ENCODE measurements around the gene PPL.
"Not testable (repeated sequence)": the region's sequence is repeated elsewhere in the genome, so short reads cannot be mapped to it uniquely, and the experiment has no call there.

Gene PPL

DNA sequence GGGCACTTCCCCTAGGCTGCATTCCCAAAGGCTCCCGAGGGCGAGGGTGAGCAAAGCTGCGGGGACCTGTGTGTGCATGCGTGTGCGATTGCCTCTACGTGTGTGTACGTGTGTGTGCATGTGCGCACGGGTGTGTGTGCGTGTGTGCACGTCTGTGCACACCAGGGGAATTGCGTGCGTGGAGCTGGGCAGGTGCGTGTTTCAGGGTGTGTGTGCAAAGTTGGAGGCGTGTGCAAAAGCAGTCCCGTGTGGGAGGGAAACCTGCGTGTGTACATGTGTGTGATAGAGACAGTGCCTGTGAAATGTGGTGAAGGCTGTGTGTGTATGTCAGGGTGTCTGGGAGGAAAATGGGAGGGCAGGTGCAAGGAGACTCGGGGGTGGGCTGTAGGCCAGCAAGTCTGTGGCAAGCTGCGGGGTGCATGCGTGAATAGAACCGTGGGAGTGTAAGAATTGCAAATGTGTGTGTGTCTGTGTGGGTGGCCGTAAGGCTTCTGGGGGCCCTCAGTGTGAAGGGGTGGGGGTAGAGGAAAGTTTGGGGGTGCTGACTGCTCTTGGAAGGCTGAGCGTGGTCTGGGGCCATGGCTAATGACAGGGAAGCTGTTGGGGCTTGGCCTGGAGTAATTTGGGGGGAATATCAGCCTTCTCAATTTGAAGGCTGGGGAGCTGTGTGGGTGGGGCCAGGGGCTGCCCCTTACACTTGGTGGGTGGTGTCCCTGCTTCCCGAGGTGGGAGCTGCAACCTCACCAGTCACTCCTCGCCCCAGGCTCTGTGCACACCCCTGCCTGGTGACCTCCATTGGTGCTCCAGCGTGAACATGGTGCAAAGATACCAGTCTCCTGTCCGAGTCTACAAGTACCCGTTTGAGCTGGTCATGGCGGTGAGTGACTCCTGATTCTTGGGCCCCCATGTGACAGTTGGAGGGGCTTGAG is 21.8 kb upstream of the PPL start:
- DNase-seq: no peak

DNA sequence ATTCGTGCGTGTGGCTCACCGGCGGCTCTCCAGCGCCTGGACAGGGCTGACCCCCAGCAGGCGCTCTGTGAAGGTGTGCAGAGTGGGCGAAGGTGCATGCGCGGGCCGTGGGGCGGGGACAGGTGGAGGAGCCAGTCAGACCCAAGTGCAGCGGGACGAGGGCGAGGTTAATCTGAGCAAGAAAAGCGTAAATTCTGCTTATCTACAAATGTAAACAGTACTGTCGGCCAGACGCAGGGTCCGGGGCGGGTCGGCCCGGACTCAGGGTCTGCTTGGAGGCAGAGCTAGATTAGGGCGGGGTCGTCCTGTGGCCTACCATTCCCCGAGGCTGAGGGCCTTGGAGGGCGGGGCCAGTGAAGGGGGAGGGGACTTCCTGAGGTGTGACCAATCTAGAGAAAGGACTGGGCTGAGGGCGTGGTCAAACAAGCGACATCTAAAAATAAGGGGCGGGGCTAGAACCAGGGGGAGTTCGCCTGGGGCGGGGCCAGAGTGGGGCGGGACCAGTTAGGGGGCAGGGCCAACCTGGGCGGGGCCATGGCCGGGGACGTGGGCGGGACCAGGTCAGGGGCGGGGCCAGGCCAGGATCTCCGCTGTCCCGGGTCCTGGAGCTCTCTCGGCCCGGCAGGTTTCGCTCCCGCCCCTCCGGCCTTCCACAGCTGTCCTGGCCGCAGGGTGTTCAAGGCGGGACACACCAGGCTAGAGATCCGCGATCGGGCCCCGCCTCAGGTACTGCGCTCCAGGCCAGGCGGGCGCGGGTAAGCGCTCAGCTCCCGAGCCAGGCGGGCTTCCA is 21.0 kb upstream of the PPL start, which contains the start of gene SEC14L5:
Gene SEC14L5 (plus strand): TSS at position 611 of the 790 bp plus-strand sequence. CDS start 994 bp downstream, outside the sequence.
- peak; percentile 93 to 98 for DNase-seq

DNA sequence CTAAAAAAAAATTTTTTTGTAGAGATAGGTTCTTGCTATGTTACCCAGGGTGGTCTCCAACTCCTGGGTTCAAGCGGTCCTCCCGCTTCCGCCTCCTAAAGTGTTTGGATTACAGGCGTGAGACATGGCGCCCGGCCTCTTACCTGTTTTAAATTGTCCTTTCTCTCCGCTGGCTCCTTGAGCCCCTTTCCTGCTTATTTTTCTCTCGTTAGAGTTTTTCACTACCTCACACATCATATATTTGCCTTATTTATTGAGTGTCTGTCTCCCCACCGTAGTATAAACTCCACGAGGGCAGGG is 20.4 kb upstream of the PPL start:
- no peak for DNase-seq

DNA sequence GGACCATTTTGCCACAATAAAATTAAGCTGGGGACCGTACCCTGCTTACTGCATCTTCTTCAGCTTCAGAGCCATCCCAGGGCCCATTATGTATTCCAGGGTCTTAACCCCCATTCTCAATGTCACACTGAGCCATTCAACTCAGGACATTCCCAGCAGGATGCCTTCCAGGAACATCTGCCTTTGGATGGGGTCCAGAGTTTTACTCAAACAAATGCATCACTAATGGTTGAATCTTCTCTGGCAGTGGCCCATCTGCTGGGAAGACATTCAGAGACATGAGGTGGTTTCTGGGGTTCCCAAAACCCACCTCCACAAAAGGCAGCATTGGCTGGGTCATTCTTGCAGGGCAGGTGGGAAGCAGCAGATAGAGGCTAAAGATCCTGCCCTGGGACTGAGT is 17.8 kb upstream of the PPL start:
- no peak for DNase-seq

DNA sequence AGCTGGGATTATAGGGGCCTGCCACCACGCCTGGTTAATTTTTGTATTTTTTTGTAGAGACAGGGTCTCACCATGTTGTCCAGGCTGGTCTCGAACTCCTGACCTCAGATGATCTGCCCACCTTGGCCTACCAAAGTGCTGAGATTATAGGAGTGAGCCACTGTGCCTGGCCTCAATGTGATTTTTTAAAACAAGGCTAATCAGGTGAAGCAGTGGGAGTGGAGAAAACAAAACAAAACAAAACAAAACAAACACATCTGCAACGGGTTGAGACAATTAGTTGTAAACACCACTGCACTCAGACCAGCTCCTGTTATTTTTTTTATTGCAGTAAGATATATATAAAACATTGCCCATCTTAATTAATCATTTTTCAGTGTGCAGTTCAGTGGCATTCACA is 14.6 kb upstream of the PPL start:
- DNase-seq: not testable (repeated sequence)

DNA sequence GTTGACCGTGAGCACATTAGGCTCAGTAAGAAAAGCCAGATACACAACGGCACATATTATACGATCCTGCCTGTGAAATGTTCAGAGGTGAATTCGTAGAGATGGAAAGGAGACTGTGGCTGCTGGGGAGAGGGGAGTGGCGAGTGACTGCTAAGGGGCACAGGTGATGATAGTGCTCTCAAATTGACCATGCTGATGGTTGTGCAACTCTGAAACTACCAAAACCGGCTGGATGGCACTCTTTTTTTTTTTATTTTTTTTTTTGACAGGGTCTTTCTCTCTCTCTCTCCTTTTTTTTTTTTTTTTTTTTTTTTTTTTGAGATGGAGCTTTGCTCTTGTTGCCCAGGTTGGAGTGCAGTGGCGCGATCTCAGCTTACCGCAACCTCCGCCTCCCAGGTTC is 13.0 kb upstream of the PPL start:
- DNase-seq: no peak

DNA sequence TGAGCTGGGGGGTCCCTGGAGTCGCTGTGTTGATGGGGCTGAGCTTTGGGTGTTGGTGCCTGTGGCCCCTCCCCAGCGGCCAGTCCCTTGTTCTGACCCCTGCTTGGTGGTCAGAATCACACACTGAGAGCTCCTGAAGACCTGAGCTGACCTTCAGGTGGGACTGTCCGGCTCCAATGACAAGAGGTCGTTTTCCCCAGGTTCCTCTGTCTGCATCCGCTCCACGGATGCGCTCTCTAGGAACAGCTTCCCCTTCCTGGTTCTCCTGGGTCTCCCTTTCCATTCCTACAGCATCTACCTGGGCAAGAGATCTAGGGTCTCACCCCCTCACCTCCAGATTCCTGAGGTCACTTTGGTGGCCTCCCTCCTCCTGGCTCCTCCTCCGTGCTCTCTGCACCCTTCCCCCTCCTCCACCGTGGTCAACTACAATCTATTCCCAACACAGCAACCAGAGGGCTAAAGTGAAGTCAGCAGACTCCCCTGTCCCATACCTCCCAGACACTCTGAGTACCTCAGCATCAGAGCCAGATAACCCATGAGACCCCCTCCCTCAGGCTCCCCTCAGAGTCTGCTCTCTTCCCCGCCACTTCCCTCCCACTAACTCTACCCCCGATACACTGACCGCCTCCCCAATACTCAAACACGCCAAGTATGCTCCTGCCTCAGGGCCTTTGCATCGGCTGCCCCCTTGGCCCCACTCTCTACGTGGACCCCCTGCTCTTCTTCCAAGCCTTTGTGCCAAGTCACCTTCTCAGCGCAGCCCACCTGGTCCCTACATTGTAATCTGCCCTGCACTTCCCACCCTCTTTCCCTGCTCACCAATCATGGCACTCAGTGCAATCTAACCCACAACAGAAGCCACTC is 12.2 kb upstream of the PPL start:
- DNase-seq: no peak

DNA sequence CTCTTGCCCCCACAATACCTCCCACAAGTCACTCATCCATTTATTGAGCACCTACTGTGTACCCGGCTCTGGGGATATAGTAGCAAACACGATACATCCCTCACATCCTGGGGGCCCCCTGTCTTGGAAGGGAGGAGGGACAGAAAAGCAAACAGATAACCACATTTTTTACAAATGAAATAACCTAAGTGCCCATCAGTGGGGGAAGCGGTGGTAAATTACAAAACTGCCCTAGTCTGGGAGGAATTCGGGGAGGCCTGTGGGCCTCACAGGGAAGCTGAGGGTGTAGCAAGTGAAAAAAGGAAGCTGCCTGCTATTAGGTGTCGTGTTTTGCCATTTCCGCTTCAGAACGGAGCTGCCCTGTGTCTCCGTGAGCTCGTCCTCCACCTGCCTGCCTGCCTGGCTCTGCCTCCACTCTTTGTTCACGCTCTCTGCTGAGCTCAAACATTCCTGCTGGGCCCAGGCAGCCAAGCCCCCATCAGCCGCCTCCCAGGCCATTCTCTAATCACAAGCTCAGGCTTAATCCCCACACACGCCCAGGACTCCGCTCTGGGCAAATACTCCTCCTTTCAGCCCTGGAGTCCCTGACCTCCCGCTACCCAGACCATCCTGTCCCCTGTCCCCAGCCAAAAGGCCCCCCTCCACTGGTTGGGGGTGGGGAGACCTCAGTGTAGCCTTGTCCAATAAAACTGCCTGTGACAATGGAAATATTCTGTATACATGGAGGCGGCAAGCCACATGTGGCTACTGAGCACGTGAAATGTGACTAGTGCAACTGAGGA is 11.0 kb upstream of the PPL start:
- DNase-seq: no peak

DNA sequence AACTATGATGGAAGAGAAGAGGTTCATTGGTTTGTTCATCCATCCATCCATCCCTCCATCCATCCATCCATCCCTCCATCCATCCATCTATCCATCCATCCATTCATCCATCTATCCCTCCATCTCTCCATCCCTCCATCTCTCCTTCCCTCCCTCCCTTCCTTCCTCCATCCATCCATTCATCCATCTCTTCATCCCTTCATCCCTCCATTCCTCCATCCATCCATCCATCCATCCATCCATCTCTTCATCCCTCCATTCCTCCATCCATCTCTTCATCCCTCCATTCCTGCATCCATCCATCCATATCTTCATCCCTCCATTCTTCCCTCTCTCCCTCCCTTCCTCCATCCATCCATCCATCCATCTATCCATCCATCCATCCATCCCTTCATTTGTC is 10.0 kb upstream of the PPL start:
- DNase-seq: no peak

DNA sequence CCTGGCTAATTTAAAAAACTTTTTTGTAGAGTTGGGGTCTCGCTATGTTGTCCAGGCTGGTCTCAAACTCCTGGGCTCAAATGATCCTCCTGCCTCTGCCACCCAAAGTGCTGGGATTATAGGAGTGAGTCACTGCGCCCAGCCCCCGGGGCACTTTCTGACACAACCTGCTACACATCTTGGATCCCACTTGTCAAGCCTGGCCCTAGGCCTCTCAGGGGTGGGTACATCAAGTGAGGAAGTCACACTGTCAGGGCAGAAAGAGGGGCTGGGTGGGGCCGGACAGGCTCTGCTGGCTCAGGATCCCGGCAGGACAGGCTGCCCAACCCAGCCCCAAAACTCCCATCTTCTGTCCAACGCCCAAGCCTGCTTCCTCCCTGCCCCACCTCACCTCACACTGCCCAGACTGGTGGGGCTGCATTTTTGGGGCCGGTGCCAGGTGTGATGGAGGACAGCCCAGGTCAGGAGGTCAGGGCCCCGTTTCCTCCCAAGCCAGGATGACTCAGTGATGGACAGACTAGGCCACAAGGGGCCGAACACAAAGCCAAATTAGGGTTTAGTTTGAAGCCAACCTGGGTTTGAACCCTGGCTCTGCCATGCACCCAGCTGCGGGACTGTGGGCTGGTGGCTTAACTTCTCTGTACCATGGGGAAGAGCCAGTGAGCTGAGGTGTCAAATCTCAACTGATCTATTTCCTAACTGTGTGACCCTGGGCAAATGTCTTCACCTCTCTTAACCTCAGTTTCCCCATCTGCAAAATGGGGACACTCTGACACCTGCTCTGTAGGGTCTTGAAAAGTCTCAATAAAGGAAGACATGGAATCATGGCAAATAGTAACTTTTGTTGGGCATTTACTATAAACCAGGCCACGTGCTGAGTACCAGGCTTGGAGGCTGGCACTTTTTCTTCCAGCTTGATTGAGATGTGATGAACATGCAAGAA is 8.9 kb upstream of the PPL start:
- no peak for DNase-seq

DNA sequence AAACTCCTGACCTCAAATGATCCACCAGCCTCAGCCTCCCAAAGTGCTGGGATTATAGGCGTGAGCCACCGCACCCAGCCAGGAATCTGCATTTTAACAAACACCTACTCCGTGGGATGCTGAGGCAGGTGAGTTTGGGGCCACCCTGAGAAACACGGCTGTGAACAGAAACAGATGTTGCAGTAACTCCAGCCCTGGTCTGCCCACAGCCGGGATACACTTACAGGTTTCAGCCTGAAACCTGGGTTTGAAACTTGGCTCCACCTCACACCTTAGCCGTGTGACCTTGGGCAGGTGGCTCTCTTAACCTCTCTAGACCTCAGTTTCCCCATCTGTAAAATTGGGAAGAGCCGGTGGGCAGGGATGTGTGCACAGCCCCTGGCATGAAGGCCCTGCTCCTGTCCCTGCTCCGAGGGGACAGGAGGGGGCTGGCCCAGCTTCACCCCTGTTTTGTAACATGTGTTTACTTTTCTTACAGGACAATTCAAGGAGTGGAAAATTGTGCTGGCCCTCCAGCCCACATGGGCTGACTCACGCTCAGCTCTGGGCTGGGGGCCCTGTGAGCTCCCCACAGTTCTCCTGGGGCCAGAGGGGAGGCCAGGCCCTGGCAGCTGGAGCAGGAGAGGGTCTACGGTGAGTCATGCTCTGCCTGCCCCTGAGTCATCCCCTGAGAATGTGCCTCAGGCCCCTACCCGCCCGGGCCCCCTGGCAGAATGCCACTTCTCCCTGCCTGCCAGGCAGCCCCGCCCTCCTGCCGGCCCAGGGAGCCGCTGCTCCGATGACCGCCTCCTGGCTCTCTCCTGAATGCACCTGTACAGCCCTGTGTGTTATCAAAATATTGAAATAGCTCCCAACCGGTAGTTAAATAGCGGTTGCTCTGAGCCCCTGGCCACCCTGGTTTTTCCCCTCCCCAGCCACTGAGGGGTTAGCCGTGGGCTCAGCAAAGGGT is 7.7 kb upstream of the PPL start:
- peak; percentile 26 to 75 for DNase-seq

DNA sequence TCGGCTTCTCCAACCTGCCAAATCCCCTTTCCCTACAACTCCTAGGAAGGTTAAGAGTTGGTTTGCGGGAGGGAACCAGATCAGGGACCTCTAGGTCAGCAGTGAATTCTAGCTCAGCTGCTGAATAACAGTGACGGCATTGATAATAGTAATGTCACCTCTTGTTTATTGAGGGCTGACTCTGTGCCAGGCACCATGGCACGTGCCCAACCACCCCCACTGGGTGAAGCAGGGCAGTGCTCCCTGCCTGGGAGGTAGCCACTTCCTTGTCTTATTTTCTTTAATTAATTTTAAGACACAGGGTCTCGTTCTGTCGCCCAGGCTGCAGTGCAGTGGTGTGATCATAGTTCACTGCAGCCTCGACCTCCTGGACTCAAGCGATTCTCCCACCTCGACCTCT is 5.5 kb upstream of the PPL start:
- DNase-seq: no peak

DNA sequence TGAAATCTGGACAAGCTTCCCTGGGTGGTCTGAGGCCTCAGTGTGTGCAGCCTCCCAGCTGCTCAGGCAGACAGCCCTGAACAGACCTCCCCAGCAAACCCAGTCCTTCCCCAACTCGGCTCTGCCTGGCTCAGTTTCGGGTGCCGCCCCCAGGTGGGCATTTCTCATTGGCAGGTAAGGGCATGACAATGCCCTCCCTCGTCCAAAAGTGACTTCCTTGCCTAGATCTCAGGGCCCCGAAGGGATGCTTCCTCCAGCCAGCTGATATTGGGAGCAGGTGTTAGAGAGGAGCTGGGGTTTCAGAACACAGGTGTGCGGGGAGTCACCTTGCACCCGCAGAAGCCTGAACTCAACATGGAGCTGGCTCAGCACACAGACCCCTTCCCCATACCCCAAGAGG is 3.8 kb upstream of the PPL start:
- no peak for DNase-seq

DNA sequence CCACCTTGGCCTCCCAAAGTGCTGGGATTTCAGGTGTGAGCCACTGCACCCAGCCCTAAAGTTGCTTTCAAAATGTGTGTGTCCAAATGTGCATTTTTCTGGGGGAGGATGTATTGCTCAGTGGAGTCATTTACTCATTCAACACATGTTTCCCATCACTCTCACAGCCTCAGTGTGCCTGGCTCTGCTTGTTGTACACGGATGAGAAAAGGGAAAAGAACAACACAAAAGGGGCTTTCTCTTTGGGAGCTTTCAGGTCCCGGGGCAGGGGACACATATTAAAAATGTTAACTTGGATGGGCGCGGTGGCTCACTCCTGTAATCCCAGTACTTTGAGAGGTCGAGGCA is 1.7 kb upstream of the PPL start:
- no peak for DNase-seq

DNA sequence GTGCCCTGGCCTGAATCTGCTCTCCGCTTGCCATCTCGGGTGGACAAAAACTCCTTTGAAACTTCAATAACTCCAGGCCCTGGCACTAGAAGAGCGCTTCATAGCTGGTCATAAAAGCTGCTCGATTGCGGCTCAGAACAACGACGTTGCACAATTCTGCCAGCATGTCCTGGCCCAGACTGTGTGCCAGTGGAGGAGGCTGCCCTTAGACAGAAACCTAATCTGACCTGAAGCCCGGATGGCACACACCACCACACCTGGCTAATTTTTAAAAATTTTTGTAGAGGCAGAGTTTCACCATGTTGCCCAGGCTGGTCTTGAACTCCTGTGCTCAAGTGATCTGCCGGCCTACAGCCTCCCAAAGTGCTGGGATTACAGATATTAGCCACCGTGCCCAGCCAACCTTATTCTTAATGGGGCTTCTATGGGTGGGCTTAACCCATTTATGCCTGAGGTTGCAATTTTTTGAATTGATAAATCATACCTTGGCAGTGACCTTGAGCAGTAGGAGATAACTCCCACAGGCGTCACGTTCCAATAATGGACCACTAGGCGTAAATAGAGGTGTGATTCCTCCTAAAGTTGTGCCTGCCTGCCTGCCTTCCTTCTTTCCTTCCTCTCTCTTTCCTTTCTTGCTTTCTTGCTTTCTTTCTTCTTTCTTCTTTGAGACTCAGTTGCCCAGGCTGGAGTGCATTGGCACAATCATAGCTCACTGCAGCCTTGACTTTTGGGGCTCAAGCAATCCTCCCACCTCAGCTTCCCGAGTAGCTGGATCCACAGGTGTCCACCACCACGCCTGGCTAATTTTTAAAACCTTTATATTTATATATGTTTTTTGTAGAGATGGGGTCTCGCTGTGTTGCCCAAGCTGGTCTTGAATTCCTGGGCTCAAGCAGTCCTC is 1.1 kb upstream of the PPL start:
- DNase-seq: no peak

DNA sequence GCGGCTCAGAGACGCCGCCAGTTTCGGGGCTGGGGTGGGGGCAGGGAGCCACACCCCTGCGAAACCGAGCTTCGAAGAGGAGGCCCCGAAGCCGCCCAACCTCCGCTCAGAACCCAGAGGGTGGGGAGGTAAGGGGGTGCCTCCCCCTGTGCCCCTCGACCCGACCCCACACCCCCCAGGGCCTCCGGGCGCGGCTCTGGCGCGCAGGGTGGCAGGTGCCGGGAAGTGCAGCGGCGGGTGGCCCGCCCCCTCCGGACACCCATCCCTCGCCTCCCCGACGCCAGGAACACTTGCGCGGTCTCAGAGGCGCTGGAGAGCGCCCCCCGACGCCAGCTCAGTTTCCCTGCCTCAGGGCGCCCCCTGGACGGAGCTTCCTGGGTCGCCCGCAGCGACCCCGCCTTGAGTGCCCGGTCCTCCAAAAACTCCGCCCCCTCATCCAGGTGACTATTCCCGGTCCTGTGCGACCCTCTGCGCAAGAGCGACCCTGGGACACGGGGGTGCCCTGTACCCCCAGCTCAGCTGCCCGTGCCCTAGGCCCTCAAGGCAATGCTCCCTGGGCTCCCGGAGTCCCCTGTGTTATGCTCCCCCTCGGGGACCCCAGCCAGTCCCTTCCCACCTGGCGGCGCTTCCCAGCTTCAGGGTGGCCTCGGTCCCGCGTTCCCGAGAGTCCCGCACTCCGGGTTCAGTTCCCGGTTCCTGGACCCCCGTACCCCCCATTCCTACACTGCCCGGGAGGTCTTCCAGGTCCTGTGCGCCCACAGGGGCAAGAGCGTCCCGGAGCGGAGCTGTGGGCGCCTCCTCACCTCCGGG is 562 bp downstream of the PPL start:
- DNase-seq: peak in 1 of 2 experiments; percentile 41

DNA sequence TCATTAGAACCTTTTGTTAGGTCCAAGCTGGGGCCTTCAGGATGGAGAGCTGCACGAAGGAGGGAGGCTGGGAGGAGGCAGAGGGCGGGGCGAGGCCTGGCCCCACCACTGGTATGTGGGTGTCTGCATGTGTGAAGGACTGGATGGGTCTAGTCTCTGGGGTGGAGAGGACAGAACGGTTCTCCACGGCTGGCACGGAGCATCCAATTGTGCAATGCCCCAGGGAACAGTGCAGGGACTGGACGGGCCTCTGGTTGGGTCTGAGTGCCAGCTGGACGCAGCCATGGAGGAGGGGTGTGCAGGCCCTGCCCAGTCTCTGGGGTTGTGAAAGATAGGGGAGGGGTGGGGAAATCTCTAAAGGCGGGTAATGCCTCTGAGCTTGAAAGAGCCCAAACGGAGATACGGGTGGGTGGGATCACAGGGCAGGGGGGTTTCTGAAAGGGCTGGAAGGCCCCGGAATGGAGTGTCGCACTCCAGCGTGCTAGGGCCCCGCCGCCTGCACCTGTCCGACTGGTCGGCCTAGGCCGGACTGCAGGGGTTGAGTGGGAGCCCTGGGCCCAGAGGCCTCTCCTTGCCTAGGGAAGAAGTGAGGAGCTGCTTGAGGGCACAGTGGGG is 1.6 kb downstream of the PPL start:
- no peak for DNase-seq

DNA sequence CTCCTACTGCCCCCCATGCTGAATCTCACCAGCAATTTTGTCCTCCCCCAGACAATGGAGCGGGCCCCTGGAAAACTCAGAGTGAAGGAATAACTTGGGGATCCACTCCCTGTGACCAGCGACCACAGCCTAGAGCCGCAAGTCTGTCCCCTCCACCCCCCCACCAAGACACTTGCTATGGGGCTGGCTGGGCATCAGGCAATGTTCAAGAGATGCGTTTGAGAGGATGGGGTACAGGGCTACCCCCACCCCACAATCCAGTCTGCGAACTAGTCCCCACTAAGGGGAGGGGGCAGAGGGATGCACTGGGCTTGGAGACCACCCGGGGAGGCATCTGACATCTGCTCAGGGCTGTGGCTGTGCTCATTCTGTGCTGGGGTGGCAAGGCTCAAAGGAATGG is 2.4 kb downstream of the PPL start:
- DNase-seq: no peak

Measured in NCI-H524 (cell line).